Kidney (tissue), 14 donors: ENCODE results near the gene DPY19L1. TPM values are rescaled to one million over a fixed set of nuclear protein-coding genes. Genes with fewer than 3 reads are reported as not detected.

Experiments used
- DNase-seq, 5 donors: peaks; one replicate each; pipeline ENCODE4 v3.0.0-alpha.2; 2013 to 2020
- FAIRE-seq: peaks from 2 replicates; lab custom pipeline; 2012; peaks lifted over from hg19 to GRCh38; lab: Jason Lieb, UNC
- H3K27ac ChIP-seq, 2 donors: one replicate each; pipeline ENCODE4 v1.7.0; 2013; ENCODE audit warnings: low read depth in 2 of 2, low read length in 2 of 2, inconsistent platforms in 1 of 2
- H3K27me3 ChIP-seq: one replicate; pipeline ENCODE4 v1.7.1; 2013; ENCODE audit warnings: low read length, inconsistent platforms; ENCODE audit not compliant: control insufficient read depth, insufficient read depth
- H3K36me3 ChIP-seq, 3 donors: one replicate each; pipeline versions ENCODE4 v1.7.0 to v1.7.1; 2013; ENCODE audit warnings: low read length in 3 of 3, control low read depth in 1 of 3, inconsistent platforms in 1 of 3; ENCODE audit not compliant: insufficient read depth in 3 of 3, control insufficient read depth in 2 of 3
- H3K4me1 ChIP-seq, 3 donors: one replicate each; pipeline versions ENCODE4 v1.7.0 to v1.7.1; 2013; ENCODE audit warnings: low read length in 3 of 3, inconsistent platforms in 1 of 3, low read depth in 1 of 3; ENCODE audit not compliant: control insufficient read depth in 2 of 3, insufficient read depth in 2 of 3
- H3K4me3 ChIP-seq, 3 donors: one replicate each; pipeline versions ENCODE4 v1.7.0 to v1.8.1; 2013; ENCODE audit warnings: low read length in 3 of 3, control low read depth in 1 of 3, inconsistent platforms in 1 of 3
- H3K9ac ChIP-seq, 3 donors: one replicate each; pipeline versions ENCODE4 v1.7.0 to v1.7.1; 2013; ENCODE audit warnings: low read length in 3 of 3, control low read depth in 1 of 3, inconsistent platforms in 1 of 3
- H3K9me3 ChIP-seq, 3 donors: one replicate each; pipeline versions ENCODE4 v1.7.0 to v1.7.1; 2013; ENCODE audit warnings: low read length in 3 of 3, control low read depth in 1 of 3, inconsistent platforms in 1 of 3; ENCODE audit not compliant: control insufficient read depth in 2 of 3, insufficient read depth in 1 of 3
- intact Hi-C: fragments of 100-400 bp; cut with DNase I; formaldehyde crosslinking; loops from one replicate; pipeline ENCODE4 v1.11.1; 2022
- polyA plus RNA-seq: library from polyadenylated mRNA; stranded (reverse); fragments of 350-450 nt; fragmentation: Illumina TruSeq; extraction: RNeasy Lipid Tissue Mini Kit (QIAGEN cat#74804); gene quantifications from one replicate; pipeline ENCODE4 v1.2.3, GENCODE V29; 2014; ENCODE audit warnings: low read depth, low replicate concordance; ENCODE audit not compliant: insufficient read depth
- total RNA-seq: library from RNA; stranded (reverse); fragmentation: NEBNext Ultra II Directional; extraction: Animal tissue kit (Norgen Biotek cat#: 25700); gene quantifications from one replicate; pipeline ENCODE4 v1.2.1, GENCODE V29; 2021
- TF ChIP-seq, protein P1 (sequence below): IDR thresholded peaks from 3 replicates; pipeline ENCODE4 v1.5.1; 2012; ENCODE audit warnings: mild to moderate bottlenecking, moderate library complexity, borderline replicate concordance; ENCODE audit not compliant: insufficient read depth; ENCODE audit errors: extremely low read depth
- donor health status: control.
- donor health status: control.
- donor health status: control.
- donor health status: control.
- donor health status: control.
- donor health status: DM: yes; HTN: yes; CAD: no.
- donor health status: Normal renal cell carcinoma (clear cell type).

Gene DPY19L1
- total and polyA plus RNA-seq, 2 donors from 2014 or later, result 5.0 to 32.4 TPM

DNA sequence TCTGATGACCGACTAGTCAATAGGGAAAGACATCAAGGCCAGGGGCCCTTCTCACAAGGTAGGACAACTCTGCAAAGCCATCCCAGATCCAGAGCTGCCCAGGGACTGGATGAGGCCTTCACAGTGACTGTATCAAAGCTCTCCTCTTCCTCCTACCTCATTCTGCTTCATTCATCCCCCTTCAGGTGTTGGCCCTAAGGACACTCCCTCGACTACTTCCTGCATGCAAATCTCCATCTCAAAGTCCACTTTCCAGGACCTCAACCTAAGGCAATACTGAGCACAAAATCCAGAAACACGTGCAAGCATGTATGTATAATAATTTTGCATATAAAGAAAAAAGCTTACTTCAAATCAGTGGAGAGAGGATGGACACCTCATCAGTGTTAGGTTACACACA lies 25.1 kb downstream of the DPY19L1 start:
- Histone ChIP-seq H3K9ac (no peak overlapping the region), H3K27ac (no peak overlapping the region), H3K36me3 (peaks cover 0 to 7% (median 2%) of the 10 kb centered on the region in 3 donors), H3K4me1 (no peaks in the 10 kb centered on the region), H3K27me3 (no peaks in the 10 kb centered on the region), H3K9me3 (no peaks in the 10 kb centered on the region), H3K4me3 (no peak overlapping the region)
- FAIRE-seq, result no peak
- DNase-seq, result no peak
- intact Hi-C loops, result no loop called here
- TF ChIP-seq, protein P1, sequence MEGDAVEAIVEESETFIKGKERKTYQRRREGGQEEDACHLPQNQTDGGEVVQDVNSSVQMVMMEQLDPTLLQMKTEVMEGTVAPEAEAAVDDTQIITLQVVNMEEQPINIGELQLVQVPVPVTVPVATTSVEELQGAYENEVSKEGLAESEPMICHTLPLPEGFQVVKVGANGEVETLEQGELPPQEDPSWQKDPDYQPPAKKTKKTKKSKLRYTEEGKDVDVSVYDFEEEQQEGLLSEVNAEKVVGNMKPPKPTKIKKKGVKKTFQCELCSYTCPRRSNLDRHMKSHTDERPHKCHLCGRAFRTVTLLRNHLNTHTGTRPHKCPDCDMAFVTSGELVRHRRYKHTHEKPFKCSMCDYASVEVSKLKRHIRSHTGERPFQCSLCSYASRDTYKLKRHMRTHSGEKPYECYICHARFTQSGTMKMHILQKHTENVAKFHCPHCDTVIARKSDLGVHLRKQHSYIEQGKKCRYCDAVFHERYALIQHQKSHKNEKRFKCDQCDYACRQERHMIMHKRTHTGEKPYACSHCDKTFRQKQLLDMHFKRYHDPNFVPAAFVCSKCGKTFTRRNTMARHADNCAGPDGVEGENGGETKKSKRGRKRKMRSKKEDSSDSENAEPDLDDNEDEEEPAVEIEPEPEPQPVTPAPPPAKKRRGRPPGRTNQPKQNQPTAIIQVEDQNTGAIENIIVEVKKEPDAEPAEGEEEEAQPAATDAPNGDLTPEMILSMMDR, result no peak

DNA sequence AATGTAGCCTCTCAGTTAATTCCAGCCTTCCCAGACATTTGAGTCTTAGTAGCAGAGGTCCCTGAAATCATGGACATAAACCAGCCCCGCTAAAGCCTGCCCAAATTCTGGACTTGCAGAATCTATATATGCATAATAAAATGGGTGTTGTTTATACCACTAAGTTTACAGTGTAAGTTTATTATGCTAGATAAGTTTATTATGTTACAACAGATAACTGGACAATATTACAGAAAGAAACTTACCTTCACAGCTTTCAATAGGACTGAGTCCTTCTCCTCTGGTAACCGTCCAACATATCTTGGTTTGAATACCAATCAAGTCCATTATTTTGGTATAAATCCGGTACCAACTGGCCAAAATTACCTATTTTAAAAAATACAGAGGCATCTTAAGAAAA lies 26.2 kb downstream of the DPY19L1 start:
- DNase-seq, result no peak
- intact Hi-C loops, result no loop called here
- H3K4me3 ChIP-seq, result no peak overlapping the region
- peaks cover 0 to 2% (median 0%) of the 10 kb centered on the region in 3 donors for H3K36me3 ChIP-seq
- no peak overlapping the region for H3K9ac ChIP-seq
- TF ChIP-seq, protein P1, result no peak
- no peaks in the 10 kb centered on the region for H3K9me3 ChIP-seq
- no peak overlapping the region for H3K27ac ChIP-seq
- H3K4me1 ChIP-seq, result no peaks in the 10 kb centered on the region
- H3K27me3 ChIP-seq, result no peaks in the 10 kb centered on the region
- no peak for FAIRE-seq

DNA sequence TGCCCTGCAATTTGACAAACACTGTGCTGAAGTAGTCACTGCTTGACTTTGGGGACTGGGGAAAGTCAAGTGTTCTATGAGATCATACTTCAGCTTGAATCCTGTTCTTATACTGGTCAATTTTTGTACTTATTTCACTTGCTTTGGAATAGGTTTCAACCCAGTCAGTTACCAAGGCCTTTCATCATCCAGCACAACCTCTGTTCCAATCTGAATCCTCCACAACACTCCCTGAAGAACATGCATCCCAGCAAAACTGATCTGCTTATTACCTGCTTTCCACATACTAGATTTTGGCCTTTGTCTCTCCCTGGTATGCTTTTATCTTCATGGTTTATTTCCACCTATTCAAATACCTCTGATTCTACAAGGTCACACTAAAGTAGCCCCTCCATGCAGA lies 29.5 kb downstream of the DPY19L1 start:
- Histone ChIP-seq H3K27me3 (no peaks in the 10 kb centered on the region), H3K4me1 (no peaks in the 10 kb centered on the region), H3K36me3 (peaks cover 0 to 2% (median 0%) of the 10 kb centered on the region in 3 donors), H3K9ac (no peak overlapping the region), H3K4me3 (no peak overlapping the region), H3K9me3 (no peaks in the 10 kb centered on the region), H3K27ac (no peak overlapping the region)
- intact Hi-C loops, result no loop called here
- DNase-seq (no peak), FAIRE-seq (no peak)
- TF ChIP-seq, protein P1, result no peak

DNA sequence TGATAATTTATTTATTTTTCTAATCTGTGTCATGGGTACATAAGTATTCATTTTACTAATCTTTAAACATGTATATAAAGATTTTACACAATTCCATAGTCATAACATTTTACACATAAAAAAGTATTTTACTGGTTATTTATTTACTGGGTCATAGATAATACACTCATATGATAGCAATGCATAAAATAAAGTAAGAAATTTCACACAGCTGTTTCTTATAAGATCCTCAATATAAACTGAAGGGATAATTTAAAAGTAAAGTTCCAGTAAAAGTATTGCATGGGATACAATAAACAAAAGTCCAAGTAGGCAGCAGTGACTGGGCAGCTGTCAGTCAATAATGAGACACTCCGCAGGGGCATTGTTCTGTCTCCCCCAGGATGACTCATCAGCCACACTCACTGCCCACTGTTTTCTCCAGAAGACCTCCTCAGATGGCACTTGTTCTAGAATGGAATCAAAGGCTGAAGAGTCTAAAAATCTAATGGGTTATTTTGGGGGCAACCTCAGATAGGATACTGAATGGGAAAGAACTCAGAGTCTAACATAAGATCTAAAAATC lies 32.7 kb downstream of the DPY19L1 start:
- Histone ChIP-seq H3K9ac (no peak overlapping the region), H3K27ac (no peak overlapping the region), H3K4me3 (no peak overlapping the region), H3K36me3 (no peaks in the 10 kb centered on the region), H3K27me3 (no peaks in the 10 kb centered on the region), H3K9me3 (no peaks in the 10 kb centered on the region), H3K4me1 (no peaks in the 10 kb centered on the region)
- TF ChIP-seq, protein P1, result no peak
- FAIRE-seq, result no peak
- intact Hi-C loops, result no loop called here
- no peak for DNase-seq
